ENCODE data around the gene VWA8.
A peak's percentile ranks its signal among the peaks of the same experiment; 100 is the strongest.
"Not testable (repeated sequence)": the region's sequence is repeated elsewhere in the genome, so short reads cannot be mapped to it uniquely, and the experiment has no call there.

The VWA8 gene

DNA sequence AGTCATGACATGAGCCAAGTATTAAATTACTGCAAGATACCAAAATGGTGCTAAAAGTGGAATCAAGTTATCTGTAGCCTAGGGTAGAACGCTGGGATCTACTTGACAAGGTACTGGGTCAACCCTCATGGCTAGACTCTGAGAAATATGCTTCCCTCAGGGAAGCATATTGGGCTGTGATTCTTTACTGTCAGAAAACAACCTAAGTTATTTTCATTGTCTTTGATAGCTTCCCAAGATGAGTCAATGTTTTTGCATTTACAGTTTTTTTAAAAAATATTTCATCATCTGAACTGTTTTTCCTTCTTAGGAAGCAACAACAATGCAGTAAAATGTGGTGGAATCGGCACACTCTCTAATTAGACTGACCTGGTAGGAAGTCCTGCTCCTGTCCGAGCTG is 285.6 kb downstream of the VWA8 start:
- DNase-seq = no peak

DNA sequence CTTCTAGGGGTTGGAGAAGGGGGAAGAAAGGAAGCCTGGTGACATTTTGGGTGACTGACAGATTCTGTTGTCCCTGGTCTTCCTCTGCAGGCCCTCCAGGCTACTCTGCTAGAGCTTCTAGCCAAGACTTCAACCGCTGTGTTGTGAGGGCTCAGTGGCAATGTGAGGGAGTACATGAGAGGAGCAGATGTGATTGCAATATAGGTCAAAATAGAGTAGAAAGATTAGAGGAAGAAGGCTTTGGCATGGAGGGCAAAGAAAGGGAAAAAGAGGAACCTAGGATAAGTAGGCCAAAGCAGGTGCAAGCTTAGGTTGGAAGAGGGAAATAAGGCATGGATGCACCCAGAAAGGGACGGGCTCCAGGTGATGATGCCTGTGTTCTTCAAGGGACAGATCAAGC is 286.7 kb downstream of the VWA8 start:
- no peak for DNase-seq

- no peak for DNase-seq
Observed at GRCh38 chr13:41673640-41674039, 287.3 kb downstream of the VWA8 start.

DNA sequence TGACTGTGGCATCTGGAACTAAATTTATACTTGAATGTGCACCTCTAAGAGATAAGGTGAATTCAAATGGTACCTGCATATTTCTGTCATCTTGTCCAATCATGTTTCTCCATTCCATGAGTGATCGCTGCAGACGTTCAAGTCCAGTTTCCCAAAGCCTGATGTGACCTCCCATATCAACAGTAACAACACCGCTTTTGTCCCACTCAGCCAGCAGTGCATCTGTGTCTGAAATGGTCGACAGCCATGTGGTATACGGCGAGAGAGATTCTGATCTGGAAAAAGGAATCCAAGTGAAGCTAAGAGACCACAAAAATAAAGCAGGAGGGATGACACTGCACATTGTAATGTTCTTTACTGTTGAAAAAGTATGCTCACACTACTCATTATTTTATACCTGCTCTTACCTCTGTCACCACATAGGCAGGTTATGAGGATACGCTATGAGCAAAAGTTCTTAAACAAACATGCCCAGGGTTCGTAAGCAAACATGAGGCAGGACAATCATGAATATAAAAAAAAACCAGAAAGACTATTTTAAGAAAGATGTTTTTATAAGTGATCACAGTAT is 290.0 kb downstream of the VWA8 start:
- DNase-seq = no peak

DNA sequence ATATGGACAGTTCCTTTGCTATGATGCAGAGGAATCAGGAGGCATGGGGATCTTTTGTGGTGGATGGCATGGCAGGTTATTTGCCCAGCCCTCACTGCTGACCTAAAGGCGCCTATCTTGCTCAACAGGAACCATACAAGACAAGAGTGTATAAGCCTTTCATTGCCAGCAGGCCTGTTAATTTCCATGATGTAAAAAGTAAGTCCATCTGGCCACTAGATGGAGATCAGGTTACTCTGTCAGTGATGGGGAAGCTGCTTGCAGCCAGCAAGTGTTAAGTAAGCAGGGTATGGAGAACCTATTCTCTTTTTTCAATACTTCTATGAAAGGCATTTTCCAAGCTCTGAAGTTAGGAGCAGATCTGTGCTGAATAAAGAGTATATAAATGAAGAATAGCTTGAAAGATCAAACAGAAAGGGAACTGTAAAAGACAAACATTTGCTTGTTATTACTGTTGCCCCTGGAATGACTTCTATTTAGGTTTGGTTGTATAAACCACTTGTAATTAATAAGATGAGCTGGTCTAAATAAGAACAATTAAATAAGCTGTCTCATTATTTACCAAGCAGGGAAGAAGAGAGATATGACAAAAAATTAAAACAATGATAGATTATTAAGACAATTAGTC is 292.7 kb downstream of the VWA8 start:
- peak; percentile 46 for DNase-seq

DNA sequence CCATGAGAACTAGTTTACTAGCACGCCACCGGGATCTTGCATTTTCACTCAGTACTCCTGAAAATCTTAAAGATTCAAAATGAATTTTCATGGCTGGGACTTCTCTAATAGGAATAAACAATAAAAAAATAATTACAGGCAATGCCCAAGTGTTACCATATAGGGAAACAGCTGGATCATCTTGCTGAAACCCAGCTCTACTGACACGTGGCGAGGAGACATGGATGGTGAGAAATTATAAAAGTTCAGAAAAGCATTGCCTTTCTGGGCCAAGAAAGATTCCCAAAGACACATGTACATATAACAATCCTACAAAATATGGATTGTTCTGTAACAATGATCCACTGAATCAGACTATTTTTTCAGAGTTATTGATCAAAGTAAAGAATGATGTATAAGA is 294.3 kb downstream of the VWA8 start:
- DNase-seq = no peak

DNA sequence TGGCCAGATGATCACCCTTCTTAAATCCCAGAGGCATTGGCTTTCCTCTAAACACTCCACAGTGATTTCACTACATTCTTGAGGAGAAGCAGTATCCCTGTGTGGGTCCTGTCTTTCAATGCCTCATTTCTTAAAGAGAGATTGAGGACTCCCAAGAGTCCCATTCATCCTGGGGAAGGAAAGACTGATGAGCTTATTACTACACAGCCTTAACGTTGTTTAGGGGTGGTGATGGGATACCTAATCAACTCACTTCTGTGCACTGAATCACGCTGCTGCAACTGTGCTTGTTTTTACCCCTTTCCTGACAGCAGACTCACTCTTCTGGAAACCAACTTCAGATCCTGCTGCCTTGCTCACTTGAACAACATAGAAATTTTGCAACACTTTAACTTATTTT is 300.5 kb downstream of the VWA8 start:
- no peak for DNase-seq

DNA sequence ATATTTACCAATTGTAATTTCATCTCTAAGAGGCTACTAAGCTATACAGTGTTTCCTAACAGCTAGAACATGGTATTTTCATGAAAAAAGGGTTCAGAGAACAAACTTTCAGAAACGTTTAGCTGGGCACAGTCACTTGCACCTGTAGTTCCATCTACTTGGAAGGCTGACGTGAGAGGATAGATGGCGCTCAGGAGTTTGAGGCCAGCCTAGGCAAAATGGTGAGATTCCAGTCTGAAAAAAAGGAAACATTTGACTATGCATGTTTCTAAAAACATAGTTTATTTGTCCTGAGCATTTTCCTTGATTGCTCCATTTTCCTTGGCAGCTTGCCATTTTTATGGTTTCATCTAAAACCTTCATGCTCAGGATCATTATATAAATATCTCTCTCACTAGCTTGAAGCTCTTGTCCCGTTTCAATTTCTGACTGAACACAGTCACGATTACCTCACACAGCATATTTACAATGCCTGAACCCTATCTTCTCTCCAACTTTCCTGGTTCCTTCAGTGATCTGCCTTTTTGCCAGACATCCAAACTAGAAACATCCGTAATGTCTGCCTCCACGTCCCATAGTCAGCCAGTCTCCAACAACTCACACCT is 302.8 kb downstream of the VWA8 start:
- DNase-seq = no peak

GRCh38 chr13:41655997-41656396 is 304.9 kb downstream of the VWA8 start:
- no peak for DNase-seq

- DNase-seq = no peak
Observed at GRCh38 chr13:41654796-41655195, 306.1 kb downstream of the VWA8 start.

GRCh38 chr13:41652735-41653361 is 308.1 kb downstream of the VWA8 start:
- no peak for DNase-seq

DNA sequence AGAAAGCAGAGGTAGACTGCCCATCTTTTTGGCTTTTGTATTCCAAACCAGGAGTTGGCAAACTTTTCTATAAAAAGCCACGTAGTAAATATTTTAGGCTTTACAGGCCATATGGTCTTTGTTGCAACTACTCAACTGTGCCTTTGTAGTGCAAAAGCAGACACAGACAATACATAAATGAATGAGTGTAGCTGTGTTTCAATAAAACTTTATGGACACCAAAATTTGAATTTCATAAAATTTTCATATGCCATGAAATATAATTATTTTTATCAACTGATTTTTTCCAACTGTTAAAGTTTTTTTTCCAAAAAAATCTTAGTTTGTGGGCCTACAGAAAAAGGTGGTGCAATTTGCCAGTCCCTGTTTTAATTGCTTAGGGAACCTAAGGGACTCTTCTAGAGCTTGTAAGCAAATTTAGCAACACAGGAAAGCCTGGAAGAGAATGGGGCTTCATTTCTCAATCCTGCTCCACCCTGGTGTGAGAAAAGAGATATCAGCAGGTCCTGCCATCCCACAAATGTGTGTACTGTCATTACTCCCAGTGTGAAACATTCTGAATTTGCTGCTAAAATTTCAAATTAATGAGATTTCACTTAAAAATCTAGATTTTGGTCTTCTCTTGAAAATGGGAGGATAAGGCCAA is 309.4 kb downstream of the VWA8 start:
- DNase-seq = no peak

DNA sequence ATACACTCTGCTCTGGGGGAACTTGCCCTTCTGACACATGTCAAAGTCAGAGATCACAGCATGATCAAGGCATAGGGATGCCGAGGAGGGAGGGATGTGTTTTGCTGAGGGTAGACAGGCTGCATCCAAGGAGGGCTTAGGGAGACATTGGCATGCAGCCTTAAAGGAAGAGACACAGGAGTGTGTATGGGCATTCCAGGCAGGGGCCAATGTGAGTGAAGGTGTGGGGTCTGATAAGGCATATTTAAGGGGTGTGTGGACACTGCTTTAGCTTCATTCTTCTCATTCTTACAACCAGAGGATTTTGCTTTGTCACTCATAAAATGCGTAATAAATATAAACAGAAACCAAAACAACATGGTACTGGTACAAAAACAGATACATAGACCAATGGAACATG is 310.2 kb downstream of the VWA8 start:
- no peak for DNase-seq

GRCh38 chr13:41649659-41650058 is 311.2 kb downstream of the VWA8 start:
- no peak for DNase-seq

DNA sequence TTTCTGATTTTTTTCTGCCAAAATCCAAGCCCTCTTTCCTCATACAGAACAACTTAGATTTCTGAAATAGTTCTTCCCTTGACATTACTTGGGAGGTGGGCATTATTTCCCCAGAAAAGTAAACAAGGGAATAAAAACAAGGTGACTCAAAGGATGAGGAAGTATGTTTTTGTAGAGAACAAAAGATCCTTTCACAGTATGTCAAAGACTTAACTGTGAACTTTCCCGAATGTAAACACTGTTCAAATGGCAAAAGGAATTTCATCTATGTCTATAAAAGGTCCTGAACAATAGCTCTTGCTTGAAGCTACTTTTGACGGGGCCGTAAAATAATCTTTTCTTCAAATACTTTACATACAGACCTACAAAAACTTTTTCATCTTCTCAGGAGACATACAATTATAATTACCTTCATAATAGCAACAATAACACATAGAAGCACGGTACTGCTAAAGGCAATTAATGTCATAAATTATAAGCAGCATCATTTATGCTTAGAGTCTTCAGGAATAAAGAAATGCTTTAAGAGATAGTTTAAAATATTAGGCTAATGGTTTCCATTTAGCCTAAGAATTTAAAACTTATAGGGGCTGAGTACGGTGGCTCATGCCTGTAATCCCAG is 312.5 kb downstream of the VWA8 start:
- no peak for DNase-seq

DNA sequence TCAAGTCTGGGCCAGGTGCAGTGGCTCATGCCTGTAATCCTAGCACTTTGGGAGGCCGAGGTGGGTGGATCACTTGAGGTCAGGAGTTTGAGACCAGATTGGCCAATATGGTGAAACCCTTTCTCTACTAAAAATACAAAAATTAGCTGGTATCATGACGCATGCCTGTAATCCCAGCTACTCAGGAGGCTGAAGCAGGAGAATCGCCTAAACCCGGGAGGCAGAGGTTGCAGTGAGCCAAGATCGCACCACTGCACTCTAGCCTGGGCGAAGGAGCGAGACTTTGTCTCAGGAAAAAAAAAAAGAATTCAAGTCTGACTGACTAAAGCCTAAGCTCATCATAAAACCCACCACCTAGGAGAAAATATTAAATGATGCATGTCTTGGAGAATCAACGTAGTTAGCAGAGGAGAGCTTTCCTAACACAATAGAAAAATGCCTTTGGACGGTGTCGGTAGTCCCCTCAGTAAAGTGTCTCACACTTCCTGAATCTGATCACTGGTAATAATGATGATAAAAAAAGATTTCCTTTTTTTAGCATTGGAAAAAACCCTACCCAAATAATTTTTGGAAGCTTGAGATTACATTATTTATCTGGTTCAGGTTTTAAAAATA is 313.1 kb downstream of the VWA8 start:
- not testable (repeated sequence) for DNase-seq

- DNase-seq = no peak
Observed at GRCh38 chr13:41645331-41645730, 315.6 kb downstream of the VWA8 start.

- DNase-seq = no peak
Observed at GRCh38 chr13:41644742-41645141, 316.2 kb downstream of the VWA8 start.

- no peak for DNase-seq
Observed at GRCh38 chr13:41643507-41643906, 317.4 kb downstream of the VWA8 start.

- DNase-seq = no peak
Observed at GRCh38 chr13:41641961-41642360, 318.9 kb downstream of the VWA8 start.

- no peak for DNase-seq
Observed at GRCh38 chr13:41641429-41641828, 319.5 kb downstream of the VWA8 start.

- no peak for DNase-seq
Observed at GRCh38 chr13:41639955-41640780, 320.7 kb downstream of the VWA8 start.
